Progenitor cell of endocrine pancreas (in vitro differentiated cells): ENCODE measurements around the gene CYB561A3. TPM values are rescaled to one million over a fixed set of nuclear protein-coding genes. Genes with fewer than 3 reads are reported as not detected.

Experiments used
- DNase-seq: peaks from one replicate; pipeline ENCODE4 v3.0.0; 2021; ENCODE audit warnings: low spot score; ENCODE audit not compliant: unreplicated experiment
- H3K27ac Mint-ChIP-seq: 2 replicates; pipeline ENCODE4 v1.8.0; 2021; ENCODE audit warnings: mild to moderate bottlenecking, moderate library complexity, mixed read lengths
- H3K27me3 Mint-ChIP-seq: 2 replicates; pipeline ENCODE4 v1.8.0; 2021; ENCODE audit warnings: mixed read lengths
- H3K36me3 Mint-ChIP-seq: 2 replicates; pipeline ENCODE4 v1.8.0; 2022; ENCODE audit warnings: mixed read lengths; ENCODE audit not compliant: insufficient read depth
- H3K4me1 Mint-ChIP-seq: 2 replicates; pipeline ENCODE4 v1.8.0; 2021; ENCODE audit warnings: low read depth, mixed read lengths
- H3K4me3 Mint-ChIP-seq: 2 replicates; pipeline ENCODE4 v1.8.0; 2021; ENCODE audit warnings: low read depth, mild to moderate bottlenecking, moderate library complexity, mixed read lengths
- H3K9me3 Mint-ChIP-seq: 2 replicates; pipeline ENCODE4 v1.8.0; 2021; ENCODE audit warnings: low read depth, mixed read lengths
- total RNA-seq: library from RNA; stranded (reverse); gene quantifications from 2 replicates; pipeline ENCODE4 v1.2.1, GENCODE V29; 2021
- TF ChIP-seq, protein P1 (sequence below): fragments of 200-600 bp; sonication (generic); IDR thresholded peaks from one replicate; pipeline ENCODE4 v1.5.0; 2021; ENCODE audit warnings: antibody characterized with exemption, mild to moderate bottlenecking; ENCODE audit not compliant: unreplicated experiment

Gene CYB561A3
- total RNA-seq, 1 donor from 2014 or later, result 45.3 TPM

DNA sequence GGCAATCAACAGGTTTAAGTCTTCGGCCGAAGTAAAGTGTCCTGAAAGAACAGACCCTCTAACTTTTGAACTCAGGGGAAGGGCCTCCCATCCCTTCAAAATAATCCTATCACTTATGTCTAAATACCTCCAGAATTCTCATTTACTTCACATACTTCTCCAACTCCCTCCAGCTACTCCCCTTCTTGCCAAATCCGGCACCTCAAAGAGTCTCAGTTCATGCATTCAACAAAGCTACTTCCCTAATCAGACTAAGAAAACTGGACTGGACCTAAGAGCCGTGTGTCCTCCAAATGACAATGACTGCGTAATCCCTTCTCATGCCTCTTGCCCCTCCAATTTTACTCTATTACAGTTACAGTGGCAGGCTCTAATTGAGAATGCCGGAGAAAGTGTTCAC is 30.0 kb downstream of the CYB561A3 start:
- peak overlapping the region; percentile 97 for H3K4me3 Mint-ChIP-seq

DNA sequence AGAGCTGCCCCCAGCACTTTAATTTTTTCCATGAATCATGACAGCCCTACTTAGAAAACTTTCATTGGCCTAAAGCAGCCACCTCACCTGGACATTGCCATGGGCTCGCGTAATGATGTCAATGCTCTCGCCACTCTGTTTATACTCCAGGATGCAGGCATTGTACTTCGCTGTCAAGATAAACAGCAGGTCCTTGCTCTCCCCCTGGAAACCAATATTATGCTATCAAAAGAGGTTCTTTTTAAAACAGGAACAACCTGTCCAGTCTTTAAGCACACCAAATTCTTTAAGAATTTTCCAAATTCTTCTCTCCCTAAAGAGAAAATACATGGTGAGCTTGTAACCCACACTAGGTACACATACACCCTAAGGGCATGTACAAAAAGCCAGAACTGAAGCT is 31.8 kb downstream of the CYB561A3 start:
- no peak overlapping the region for H3K27ac Mint-ChIP-seq
- TF ChIP-seq, protein P1, sequence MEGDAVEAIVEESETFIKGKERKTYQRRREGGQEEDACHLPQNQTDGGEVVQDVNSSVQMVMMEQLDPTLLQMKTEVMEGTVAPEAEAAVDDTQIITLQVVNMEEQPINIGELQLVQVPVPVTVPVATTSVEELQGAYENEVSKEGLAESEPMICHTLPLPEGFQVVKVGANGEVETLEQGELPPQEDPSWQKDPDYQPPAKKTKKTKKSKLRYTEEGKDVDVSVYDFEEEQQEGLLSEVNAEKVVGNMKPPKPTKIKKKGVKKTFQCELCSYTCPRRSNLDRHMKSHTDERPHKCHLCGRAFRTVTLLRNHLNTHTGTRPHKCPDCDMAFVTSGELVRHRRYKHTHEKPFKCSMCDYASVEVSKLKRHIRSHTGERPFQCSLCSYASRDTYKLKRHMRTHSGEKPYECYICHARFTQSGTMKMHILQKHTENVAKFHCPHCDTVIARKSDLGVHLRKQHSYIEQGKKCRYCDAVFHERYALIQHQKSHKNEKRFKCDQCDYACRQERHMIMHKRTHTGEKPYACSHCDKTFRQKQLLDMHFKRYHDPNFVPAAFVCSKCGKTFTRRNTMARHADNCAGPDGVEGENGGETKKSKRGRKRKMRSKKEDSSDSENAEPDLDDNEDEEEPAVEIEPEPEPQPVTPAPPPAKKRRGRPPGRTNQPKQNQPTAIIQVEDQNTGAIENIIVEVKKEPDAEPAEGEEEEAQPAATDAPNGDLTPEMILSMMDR, result no peak
- no peak for DNase-seq
- no peaks in the 10 kb centered on the region for H3K9me3 Mint-ChIP-seq
- no peaks in the 10 kb centered on the region for H3K27me3 Mint-ChIP-seq
- peaks cover 14% of the 10 kb centered on the region for H3K36me3 Mint-ChIP-seq
- no peak overlapping the region for H3K4me3 Mint-ChIP-seq
- peaks cover 23% of the 10 kb centered on the region for H3K4me1 Mint-ChIP-seq

More for the DNA sequence above, 30.0 kb downstream of the CYB561A3 start:
- DNase-seq, result no peak
- H3K9me3 Mint-ChIP-seq, result no peaks in the 10 kb centered on the region
- H3K27ac Mint-ChIP-seq, result peak overlapping the region; percentile 97
- H3K4me1 Mint-ChIP-seq, result peaks cover 27% of the 10 kb centered on the region
- peaks cover 12% of the 10 kb centered on the region for H3K36me3 Mint-ChIP-seq
- H3K27me3 Mint-ChIP-seq, result no peaks in the 10 kb centered on the region
- TF ChIP-seq, protein P1, result no peak

DNA sequence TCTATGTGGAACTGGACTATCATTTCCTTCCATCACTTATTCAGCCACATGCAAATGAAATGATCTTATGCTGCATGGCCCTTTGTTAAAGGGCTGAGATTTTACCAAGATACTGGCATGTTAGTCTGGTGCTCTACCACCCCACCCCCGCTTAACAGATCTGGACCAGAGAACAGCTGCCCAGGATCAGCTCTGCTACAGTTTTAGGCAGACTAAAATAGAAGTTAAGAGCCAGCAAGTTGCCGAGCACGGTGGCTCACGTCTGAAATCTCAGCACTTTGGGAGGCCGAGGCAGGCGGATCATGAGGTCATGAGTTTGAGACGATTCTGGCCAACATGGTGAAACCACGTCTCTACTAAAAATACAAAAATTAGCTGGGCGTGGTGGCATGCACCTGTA is 33.3 kb downstream of the CYB561A3 start:
- H3K4me3 Mint-ChIP-seq, result no peak overlapping the region
- TF ChIP-seq, protein P1, result no peak
- H3K4me1 Mint-ChIP-seq, result peaks cover 20% of the 10 kb centered on the region
- no peaks in the 10 kb centered on the region for H3K9me3 Mint-ChIP-seq
- no peak overlapping the region for H3K27ac Mint-ChIP-seq
- peaks cover 17% of the 10 kb centered on the region for H3K36me3 Mint-ChIP-seq
- no peak for DNase-seq
- no peaks in the 10 kb centered on the region for H3K27me3 Mint-ChIP-seq

GRCh38 chr11:61327669-61328071 is 34.0 kb downstream of the CYB561A3 start:
- H3K36me3 Mint-ChIP-seq, result peaks cover 23% of the 10 kb centered on the region
- H3K4me1 Mint-ChIP-seq, result peaks cover 20% of the 10 kb centered on the region
- H3K27me3 Mint-ChIP-seq, result no peaks in the 10 kb centered on the region
- DNase-seq, result no peak
- TF ChIP-seq, protein P1, result no peak
- H3K9me3 Mint-ChIP-seq, result no peaks in the 10 kb centered on the region
- H3K27ac Mint-ChIP-seq, result no peak overlapping the region
- no peak overlapping the region for H3K4me3 Mint-ChIP-seq

- Mint-ChIP-seq H3K9me3 (no peaks in the 10 kb centered on the region), H3K4me3 (no peak overlapping the region), H3K27ac (peak overlapping the region; percentile 24), H3K4me1 (peaks cover 4% of the 10 kb centered on the region), H3K27me3 (no peaks in the 10 kb centered on the region), H3K36me3 (peaks cover 29% of the 10 kb centered on the region)
- TF ChIP-seq, protein P1, result no peak
- DNase-seq, result no peak
These were observed 35.9 kb downstream of the CYB561A3 start for GRCh38 chr11:61325649-61326414.
